ENCODE results near the gene ANKRD55. TPM values are rescaled to one million over a fixed set of nuclear protein-coding genes. Genes with fewer than 3 reads are reported as not detected.

The ANKRD55 gene
- total RNA-seq, 1 donor from 2014 or later = not detected

- no peaks in the 10 kb centered on the region for H3K4me1 ChIP-seq
- no peak for DNase-seq (ENCODE audit: low spot score in 2 of 2)
- intact Hi-C loops (cut with DNase I) = no loop called here
- H3K4me3 ChIP-seq = no peak overlapping the region
- no peaks in the 10 kb centered on the region for H3K27me3 ChIP-seq
- no peaks in the 10 kb centered on the region for H3K9me3 ChIP-seq
- H3K27ac ChIP-seq = no peak overlapping the region
- no peaks in the 10 kb centered on the region for H3K36me3 ChIP-seq
- no peak for TF ChIP-seq CTCF (IDR thresholded peaks at IDR 0.05)
Measured at GRCh38 chr5:56060276-56061110, 172.6 kb downstream of the ANKRD55 start.

GRCh38 chr5:56059854-56060253, 173.3 kb downstream of the ANKRD55 start:
- no peaks in the 10 kb centered on the region for H3K9me3 ChIP-seq
- no peaks in the 10 kb centered on the region for H3K36me3 ChIP-seq
- H3K4me3 ChIP-seq = no peak overlapping the region
- no peak overlapping the region for H3K27ac ChIP-seq
- H3K27me3 ChIP-seq = no peaks in the 10 kb centered on the region
- DNase-seq (ENCODE audit: low spot score in 2 of 2) = no peak
- no peak for TF ChIP-seq CTCF (IDR thresholded peaks at IDR 0.05)
- no peaks in the 10 kb centered on the region for H3K4me1 ChIP-seq
- intact Hi-C loops (cut with DNase I) = no loop called here

- Histone ChIP-seq H3K9me3 (no peaks in the 10 kb centered on the region), H3K4me1 (no peaks in the 10 kb centered on the region), H3K27ac (no peak overlapping the region), H3K4me3 (no peak overlapping the region), H3K27me3 (no peaks in the 10 kb centered on the region), H3K36me3 (no peaks in the 10 kb centered on the region)
- no peak for DNase-seq (ENCODE audit: low spot score in 2 of 2)
- intact Hi-C loops (cut with DNase I) = no loop called here
- TF ChIP-seq CTCF (IDR thresholded peaks at IDR 0.05) = no peak
Measured at GRCh38 chr5:56056875-56057274, 176.3 kb downstream of the ANKRD55 start.

- H3K27ac ChIP-seq = no peak overlapping the region
- no peaks in the 10 kb centered on the region for H3K36me3 ChIP-seq
- no peaks in the 10 kb centered on the region for H3K4me1 ChIP-seq
- DNase-seq (ENCODE audit: low spot score in 2 of 2) = no peak
- no peak for TF ChIP-seq CTCF (IDR thresholded peaks at IDR 0.05)
- intact Hi-C loops (cut with DNase I) = no loop called here
- H3K4me3 ChIP-seq = no peak overlapping the region
- no peaks in the 10 kb centered on the region for H3K27me3 ChIP-seq
- H3K9me3 ChIP-seq = no peaks in the 10 kb centered on the region
Measured at GRCh38 chr5:56055859-56056258, 177.3 kb downstream of the ANKRD55 start.

- no peaks in the 10 kb centered on the region for H3K4me1 ChIP-seq
- H3K27ac ChIP-seq = no peak overlapping the region
- H3K9me3 ChIP-seq = no peaks in the 10 kb centered on the region
- intact Hi-C loops (cut with DNase I) = no loop called here
- no peak for TF ChIP-seq CTCF (IDR thresholded peaks at IDR 0.05)
- H3K36me3 ChIP-seq = no peaks in the 10 kb centered on the region
- DNase-seq (ENCODE audit: low spot score in 2 of 2) = no peak
- H3K4me3 ChIP-seq = no peak overlapping the region
- H3K27me3 ChIP-seq = no peaks in the 10 kb centered on the region
Measured at GRCh38 chr5:56055287-56055686, 177.8 kb downstream of the ANKRD55 start.

Measured in ascending aorta (tissue), 2 donors.